Measurements from ENCODE around the gene AFF1. TPM values are rescaled to one million over a fixed set of nuclear protein-coding genes. Genes with fewer than 3 reads are reported as not detected.

Gene AFF1
- total and polyA plus RNA-seq, 4 donors: 7.2 to 42.8 (median 21.5) TPM

DNA sequence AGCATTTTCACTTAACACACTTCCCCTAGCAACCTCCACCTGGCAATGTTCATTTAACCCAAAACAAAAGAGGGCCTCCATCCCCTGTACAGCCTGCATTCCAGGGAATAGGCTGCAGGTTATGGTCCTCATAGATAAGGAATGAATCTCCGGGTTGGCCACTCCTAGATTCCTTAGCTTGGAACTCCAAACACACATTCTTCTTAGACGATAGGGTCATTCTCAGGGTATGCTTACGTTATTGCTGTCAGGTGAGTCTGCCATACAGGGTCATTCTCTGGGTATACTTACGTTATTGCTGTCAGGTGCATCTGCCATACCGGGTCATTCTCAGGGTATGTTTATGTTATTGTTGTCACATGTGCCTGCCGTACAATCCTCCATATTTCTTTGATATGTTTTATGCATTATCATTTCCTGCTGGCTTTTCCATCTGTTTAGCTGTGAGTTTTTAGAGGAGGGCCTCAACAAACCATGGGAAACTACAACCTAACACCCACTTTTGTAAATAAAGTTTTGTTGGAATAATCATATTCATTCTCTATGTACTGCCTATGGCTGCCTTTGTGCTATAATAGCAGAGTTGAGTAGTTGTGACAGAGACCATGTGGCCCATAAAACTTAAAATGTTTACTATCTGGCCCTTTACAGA is 8.2 kb upstream of the AFF1 start:
- DNase-seq (ENCODE audit: low spot score): peak; percentile 27
- Histone ChIP-seq H3K4me3 (ENCODE audit: low read depth in 1 of 3, low read length in 3 of 3) (no peak overlapping the region), H3K36me3 (ENCODE audit: control insufficient read depth in 4 of 4, insufficient read depth in 3 of 4, low read depth in 1 of 4, low read length in 3 of 4) (no peaks in the 10 kb centered on the region), H3K27ac (ENCODE audit: low read depth in 1 of 2, low read length in 2 of 2) (no peak overlapping the region), H3K9ac (ENCODE audit: low read depth in 1 of 2, low read length in 2 of 2) (no peak overlapping the region), H3K9me3 (ENCODE audit: control insufficient read depth in 4 of 4, low read length in 3 of 4) (no peaks in the 10 kb centered on the region), H3K27me3 (ENCODE audit: control insufficient read depth in 4 of 4, insufficient read depth in 4 of 4, low read length in 3 of 4) (no peaks in the 10 kb centered on the region), H3K4me1 (ENCODE audit: control insufficient read depth in 4 of 4, insufficient read depth in 4 of 4, low read length in 3 of 4) (peaks cover 0 to 5% (median 2%) of the 10 kb centered on the region in 4 donors)
- 93% methylated on average over 6 of the region's 6 CpGs for WGBS
- TF ChIP-seq SP1 (IDR thresholded peaks at IDR 0.05) (no peak), RAD21 (IDR thresholded peaks at IDR 0.05) (no peak), HNF4G (IDR thresholded peaks at IDR 0.05) (no peak), NR2F2 (IDR thresholded peaks at IDR 0.05) (no peak)
- TF ChIP-seq, protein P1, sequence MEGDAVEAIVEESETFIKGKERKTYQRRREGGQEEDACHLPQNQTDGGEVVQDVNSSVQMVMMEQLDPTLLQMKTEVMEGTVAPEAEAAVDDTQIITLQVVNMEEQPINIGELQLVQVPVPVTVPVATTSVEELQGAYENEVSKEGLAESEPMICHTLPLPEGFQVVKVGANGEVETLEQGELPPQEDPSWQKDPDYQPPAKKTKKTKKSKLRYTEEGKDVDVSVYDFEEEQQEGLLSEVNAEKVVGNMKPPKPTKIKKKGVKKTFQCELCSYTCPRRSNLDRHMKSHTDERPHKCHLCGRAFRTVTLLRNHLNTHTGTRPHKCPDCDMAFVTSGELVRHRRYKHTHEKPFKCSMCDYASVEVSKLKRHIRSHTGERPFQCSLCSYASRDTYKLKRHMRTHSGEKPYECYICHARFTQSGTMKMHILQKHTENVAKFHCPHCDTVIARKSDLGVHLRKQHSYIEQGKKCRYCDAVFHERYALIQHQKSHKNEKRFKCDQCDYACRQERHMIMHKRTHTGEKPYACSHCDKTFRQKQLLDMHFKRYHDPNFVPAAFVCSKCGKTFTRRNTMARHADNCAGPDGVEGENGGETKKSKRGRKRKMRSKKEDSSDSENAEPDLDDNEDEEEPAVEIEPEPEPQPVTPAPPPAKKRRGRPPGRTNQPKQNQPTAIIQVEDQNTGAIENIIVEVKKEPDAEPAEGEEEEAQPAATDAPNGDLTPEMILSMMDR (IDR thresholded peaks at IDR 0.05; ENCODE audit: low read depth, low read length, missing input control): no peak

DNA sequence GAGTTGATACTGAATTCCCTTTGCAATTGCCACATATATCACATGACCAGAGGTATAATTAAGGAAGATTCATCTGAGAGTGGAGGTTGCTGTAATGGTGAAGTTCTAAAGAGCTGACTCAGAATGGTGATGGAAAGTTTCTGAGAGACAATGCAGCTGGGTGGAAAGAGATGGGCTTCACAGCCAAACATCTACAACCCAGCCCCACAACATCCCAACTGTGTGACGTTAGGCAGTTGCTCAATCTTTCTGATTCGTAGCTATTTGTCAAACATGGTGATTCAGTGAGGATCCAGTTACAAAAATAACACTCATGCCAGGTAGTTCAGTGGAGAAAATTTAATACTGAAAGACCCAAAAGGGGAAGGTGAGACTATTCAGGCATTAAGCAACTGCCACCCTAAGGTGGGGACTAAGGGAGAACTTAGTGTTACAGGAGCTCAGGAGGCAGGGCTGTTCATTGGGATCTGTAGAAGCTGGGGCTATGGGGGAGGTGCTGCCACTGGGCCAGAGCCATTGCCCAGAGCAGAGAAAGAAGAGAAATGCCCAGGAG is 6.9 kb upstream of the AFF1 start:
- no peak overlapping the region for H3K9ac ChIP-seq (ENCODE audit: low read depth in 1 of 2, low read length in 2 of 2)
- TF ChIP-seq TAF1 (conservative IDR thresholded peaks at IDR 0.05): no peak
- no peak for TF ChIP-seq FOXA1 (IDR thresholded peaks at IDR 0.05)
- TF ChIP-seq, protein P2, sequence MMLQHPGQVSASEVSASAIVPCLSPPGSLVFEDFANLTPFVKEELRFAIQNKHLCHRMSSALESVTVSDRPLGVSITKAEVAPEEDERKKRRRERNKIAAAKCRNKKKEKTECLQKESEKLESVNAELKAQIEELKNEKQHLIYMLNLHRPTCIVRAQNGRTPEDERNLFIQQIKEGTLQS (IDR thresholded peaks at IDR 0.05): no peak
- peak in 1 of 2 donors; percentile 24 for TF ChIP-seq RAD21 (IDR thresholded peaks at IDR 0.05)
- TF ChIP-seq HNF4G (IDR thresholded peaks at IDR 0.05): no peak
- TF ChIP-seq, protein P3, sequence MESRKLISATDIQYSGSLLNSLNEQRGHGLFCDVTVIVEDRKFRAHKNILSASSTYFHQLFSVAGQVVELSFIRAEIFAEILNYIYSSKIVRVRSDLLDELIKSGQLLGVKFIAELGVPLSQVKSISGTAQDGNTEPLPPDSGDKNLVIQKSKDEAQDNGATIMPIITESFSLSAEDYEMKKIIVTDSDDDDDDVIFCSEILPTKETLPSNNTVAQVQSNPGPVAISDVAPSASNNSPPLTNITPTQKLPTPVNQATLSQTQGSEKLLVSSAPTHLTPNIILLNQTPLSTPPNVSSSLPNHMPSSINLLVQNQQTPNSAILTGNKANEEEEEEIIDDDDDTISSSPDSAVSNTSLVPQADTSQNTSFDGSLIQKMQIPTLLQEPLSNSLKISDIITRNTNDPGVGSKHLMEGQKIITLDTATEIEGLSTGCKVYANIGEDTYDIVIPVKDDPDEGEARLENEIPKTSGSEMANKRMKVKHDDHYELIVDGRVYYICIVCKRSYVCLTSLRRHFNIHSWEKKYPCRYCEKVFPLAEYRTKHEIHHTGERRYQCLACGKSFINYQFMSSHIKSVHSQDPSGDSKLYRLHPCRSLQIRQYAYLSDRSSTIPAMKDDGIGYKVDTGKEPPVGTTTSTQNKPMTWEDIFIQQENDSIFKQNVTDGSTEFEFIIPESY (IDR thresholded peaks at IDR 0.05): no peak
- peak in 1 of 2 donors; percentile 51 for TF ChIP-seq JUND (IDR thresholded peaks at IDR 0.05)
- TF ChIP-seq HNF4A (conservative IDR thresholded peaks at IDR 0.05): peak in 1 of 2 donors; percentile 41
- TF ChIP-seq, protein P1 (IDR thresholded peaks at IDR 0.05; ENCODE audit: low read depth, low read length, missing input control): no peak
- TF ChIP-seq RXRA (IDR thresholded peaks at IDR 0.05): peak in 1 of 2 donors; percentile 17
- TF ChIP-seq GABPA (IDR thresholded peaks at IDR 0.05 in 1 of 2, conservative IDR thresholded peaks at IDR 0.05 in 1 of 2): no peak
- TF ChIP-seq YY1 (IDR thresholded peaks at IDR 0.05): peak; percentile 67
- no peak overlapping the region for H3K27ac ChIP-seq (ENCODE audit: low read depth in 1 of 2, low read length in 2 of 2)
- 24% methylated on average over 2 of the region's 2 CpGs for WGBS
- H3K4me3 ChIP-seq (ENCODE audit: low read depth in 1 of 3, low read length in 3 of 3): no peak overlapping the region
- no peaks in the 10 kb centered on the region for H3K36me3 ChIP-seq (ENCODE audit: control insufficient read depth in 4 of 4, insufficient read depth in 3 of 4, low read depth in 1 of 4, low read length in 3 of 4)
- H3K9me3 ChIP-seq (ENCODE audit: control insufficient read depth in 4 of 4, low read length in 3 of 4): no peaks in the 10 kb centered on the region
- no peak for DNase-seq (ENCODE audit: low spot score)
- H3K4me1 ChIP-seq (ENCODE audit: control insufficient read depth in 4 of 4, insufficient read depth in 4 of 4, low read length in 3 of 4): peaks cover 0 to 3% (median 0%) of the 10 kb centered on the region in 4 donors
- no peaks in the 10 kb centered on the region for H3K27me3 ChIP-seq (ENCODE audit: control insufficient read depth in 4 of 4, insufficient read depth in 4 of 4, low read length in 3 of 4)

All from liver (tissue), 9 donors.